GM19239 (cell line): Measurements from ENCODE around the gene CDCA5.
A peak's percentile ranks its signal among the peaks of the same experiment; 100 is the strongest.
"Not testable (repeated sequence)": the region's sequence is repeated elsewhere in the genome, so short reads cannot be mapped to it uniquely, and the experiment has no call there.

Source experiments
- DNase-seq: peaks from one replicate; pipeline ENCODE4 v3.0.0; 2011; ENCODE audit warnings: low spot score; ENCODE audit not compliant: insufficient read length
- FAIRE-seq: peaks from 2 replicates; lab custom pipeline; 2011; peaks lifted over from hg19 to GRCh38; lab: Jason Lieb, UNC

Gene CDCA5

GRCh38 chr11:65120831-65121230 is 37.0 kb upstream of the CDCA5 start:
- FAIRE-seq (peak; percentile 31), DNase-seq (no peak)

- DNase-seq (no peak), FAIRE-seq (no peak)
These were observed 35.8 kb upstream of the CDCA5 start for GRCh38 chr11:65119670-65119995.

GRCh38 chr11:65118891-65119669 is 35.2 kb upstream of the CDCA5 start:
- DNase-seq, FAIRE-seq: not testable (repeated sequence)

- DNase-seq: no peak
- FAIRE-seq: no peak
These were observed 34.4 kb upstream of the CDCA5 start for GRCh38 chr11:65118097-65118837.

- DNase-seq (peak; percentile 77), FAIRE-seq (peak; percentile 100)
These were observed 33.6 kb upstream of the CDCA5 start, which contains the start of gene ZNHIT2 for GRCh38 chr11:65117206-65118096. Gene ZNHIT2 (minus strand): TSS chr11:65117701. CDS start chr11:65117653, 48 bp downstream.

- no peak for DNase-seq
These were observed 32.7 kb upstream of the CDCA5 start for GRCh38 chr11:65116370-65117205.

GRCh38 chr11:65115361-65116082 is 31.7 kb upstream of the CDCA5 start:
- no peak for DNase-seq
- no peak for FAIRE-seq

More at GRCh38 chr11:65116370-65117205, 32.7 kb upstream of the CDCA5 start:
- peak; percentile 76 for FAIRE-seq

GRCh38 chr11:65114538-65115171 is 30.8 kb upstream of the CDCA5 start:
- FAIRE-seq (no peak), DNase-seq (no peak)

- no peak for DNase-seq
- no peak for FAIRE-seq
These were observed 30.0 kb upstream of the CDCA5 start for GRCh38 chr11:65113839-65114238.

GRCh38 chr11:65113361-65113756 is 29.5 kb upstream of the CDCA5 start:
- no peak for FAIRE-seq
- no peak for DNase-seq

- DNase-seq: no peak
- FAIRE-seq: peak; percentile 86
These were observed 28.9 kb upstream of the CDCA5 start for GRCh38 chr11:65112546-65113360.

- FAIRE-seq: no peak
- peak; percentile 98 for DNase-seq
These were observed 28.1 kb upstream of the CDCA5 start, which contains the start of gene TM7SF2 for GRCh38 chr11:65111744-65112545. Gene TM7SF2 (plus strand): TSS chr11:65111872. CDS start chr11:65112016, 144 bp downstream.

GRCh38 chr11:65111159-65111743 is 27.4 kb upstream of the CDCA5 start:
- no peak for DNase-seq
- FAIRE-seq: peak; percentile 93

- FAIRE-seq (peak; percentile 98), DNase-seq (peak; percentile 97)
These were observed 26.6 kb upstream of the CDCA5 start for GRCh38 chr11:65110354-65110861.

- FAIRE-seq (no peak), DNase-seq (no peak)
These were observed 25.7 kb upstream of the CDCA5 start for GRCh38 chr11:65109231-65110198.
